ENCODE data around the gene NLK.
"Not testable (repeated sequence)": the region's sequence is repeated elsewhere in the genome, so short reads cannot be mapped to it uniquely, and the experiment has no call there.

NLK gene

DNA sequence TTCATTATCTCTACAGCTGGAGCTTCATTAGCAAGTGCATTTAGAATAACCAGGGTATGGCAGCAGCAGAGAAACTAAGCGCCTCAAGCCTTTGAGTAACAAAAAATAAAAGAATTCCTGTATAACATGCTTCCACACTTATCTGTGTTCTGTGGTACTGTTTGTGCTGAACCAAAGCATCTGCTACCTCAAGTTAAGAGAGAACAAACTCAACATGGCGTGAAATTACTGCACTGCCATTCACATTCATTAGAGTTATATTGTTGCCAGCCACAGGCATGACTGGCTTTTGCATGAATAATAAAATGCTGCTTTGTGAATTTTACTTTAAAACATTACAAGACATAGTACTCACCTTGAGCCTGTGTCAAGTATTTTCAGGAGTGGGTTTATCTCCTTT is 76.6 kb downstream of the NLK start:
- no peak for DNase-seq

DNA sequence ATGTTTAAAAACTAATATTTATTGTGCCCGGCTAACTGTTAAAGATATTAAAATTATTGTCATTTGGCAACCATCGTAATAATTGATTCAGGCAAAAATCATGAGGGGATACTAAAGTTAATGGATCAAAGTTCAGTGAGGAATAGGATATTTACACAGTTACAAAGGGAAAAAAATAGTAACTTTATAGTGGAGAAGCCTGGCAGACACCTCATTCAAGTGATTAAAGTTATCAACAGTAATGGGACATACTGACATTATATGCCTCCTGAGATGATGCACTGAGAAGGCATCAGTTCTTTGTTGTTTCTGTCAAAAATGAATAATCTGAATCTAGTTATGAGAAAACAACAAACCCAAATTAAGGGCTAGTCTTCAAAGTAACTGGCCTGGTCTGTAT is 77.1 kb downstream of the NLK start:
- no peak for DNase-seq

DNA sequence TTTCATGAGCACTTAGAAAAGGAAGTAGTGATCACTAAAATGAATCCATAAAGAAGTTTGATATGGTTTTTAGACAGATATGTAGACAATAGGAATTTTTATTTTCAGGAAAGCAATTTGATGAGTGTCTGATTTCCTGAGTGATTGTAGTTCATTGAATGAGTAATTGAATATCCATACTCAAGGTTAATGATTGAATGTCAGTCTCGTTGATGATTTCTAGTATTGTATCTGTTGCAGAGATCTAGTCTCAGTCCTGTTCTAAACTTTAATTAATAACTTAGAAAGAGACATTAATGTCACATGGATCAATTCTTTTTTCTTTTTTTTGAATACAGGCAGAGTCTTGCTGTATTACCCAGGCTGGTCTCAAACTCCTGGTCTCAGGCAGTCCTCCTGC is 78.3 kb downstream of the NLK start:
- DNase-seq, result no peak

DNA sequence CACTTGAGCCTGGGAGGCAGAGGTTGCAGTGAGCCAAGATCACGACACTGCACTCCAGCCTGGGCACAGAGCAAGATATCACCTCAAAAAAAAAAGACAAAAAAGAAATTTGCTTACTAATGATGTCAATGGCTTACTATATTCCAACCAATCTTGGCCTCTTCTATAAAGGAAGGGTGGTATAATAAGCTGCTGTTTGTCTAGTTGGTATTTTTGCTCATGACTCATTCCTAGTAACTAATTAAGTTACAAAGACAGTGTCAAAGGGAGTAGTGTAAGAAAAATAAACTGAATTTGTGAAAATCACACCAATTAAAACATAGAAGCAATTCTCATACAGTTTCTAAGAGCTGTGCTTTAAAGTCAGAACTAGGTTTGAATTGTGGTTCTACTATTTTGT is 82.5 kb downstream of the NLK start:
- no peak for DNase-seq

DNA sequence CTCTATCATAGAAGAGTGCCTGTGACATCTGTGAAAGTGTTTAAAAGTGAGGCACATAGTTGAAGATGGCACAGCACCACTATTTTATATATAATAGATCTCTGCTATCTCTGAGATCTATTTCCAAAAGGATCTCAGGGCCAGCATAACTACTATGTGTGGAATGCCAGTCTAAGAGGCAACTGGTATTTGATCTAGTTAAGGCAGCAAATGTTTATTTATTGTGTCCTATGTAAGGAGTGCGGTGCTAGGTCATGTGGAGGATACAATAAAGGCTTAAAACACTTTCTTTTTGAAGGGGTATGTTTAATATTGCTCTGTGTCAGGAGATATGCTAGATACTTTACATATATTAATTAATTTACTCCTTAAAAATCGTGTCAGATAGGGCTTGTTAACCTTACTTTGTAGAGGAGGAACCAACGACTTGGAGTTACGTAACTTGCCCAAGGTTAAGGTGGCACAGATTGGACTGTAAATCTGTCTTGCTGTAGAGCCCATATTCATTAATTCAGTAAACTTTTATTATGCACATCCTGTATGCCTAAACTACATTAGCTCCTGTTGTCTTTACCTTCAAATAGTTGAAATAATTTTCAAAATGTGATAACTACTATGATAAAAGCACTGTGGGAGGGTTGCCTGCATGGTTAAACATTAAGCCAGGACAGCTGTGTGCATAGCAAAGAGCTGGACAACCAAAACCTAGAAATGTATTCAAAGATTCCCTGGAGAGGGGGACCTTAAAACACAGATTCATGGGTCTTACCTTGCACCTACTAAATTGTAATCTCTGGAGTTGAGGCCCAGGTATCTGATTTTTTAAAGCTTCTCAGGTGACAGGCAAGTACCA is 83.3 kb downstream of the NLK start:
- no peak for DNase-seq

DNA sequence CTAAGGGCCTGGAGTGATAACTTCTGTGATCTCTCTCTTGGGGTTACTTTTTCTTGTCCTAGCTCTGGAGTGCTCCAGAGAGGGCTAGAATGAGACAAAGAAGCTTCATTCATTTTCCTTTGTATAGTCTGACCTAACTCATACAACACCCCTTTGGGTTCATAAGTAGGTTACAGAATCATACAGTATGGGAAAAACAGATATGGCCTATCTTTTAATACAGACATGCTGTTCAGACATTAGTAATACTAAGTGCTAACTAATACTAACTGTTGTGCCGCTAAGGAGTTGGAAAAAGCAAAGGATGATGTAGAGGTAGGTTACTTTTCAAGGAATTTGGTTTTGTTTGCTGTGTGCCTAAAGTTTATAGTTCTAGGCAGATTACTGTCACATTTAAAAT is 84.7 kb downstream of the NLK start:
- DNase-seq, result no peak

DNA sequence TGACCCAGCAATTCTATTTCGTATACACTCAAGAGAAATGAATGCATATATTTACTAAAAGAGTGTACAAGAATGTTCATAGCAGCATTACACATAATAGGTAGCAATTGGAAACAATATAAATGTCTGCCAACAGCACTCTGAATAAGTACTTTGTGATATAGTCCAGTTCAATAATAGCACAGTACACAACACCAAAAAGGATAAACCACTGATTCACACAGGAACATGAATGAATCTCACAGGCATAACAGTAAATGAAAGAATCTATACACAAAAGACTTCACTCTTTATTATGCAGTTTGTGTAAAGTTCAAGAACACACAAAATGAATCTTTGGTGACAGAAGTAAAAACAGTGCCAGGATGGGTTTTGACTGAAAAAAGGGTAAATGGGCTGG is 86.3 kb downstream of the NLK start:
- no peak for DNase-seq

DNA sequence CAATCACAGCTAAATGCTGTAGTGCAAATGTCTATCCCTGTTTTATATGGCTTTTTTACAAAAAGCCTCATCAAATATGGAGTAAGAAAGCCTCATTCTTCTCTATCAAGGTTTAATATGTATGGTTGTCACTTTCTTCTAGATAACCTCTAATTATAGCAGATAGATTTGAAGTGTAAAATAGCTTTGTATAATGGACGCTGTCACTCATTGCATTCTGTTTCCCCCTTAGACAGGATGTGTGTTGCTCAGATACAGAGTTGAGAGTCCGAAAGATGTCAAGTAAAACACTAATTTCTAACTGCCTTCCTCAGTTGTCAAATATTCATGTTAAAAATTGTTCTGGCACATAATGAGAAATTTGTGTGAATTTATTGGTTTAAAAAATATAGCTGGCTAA is 88.0 kb downstream of the NLK start:
- DNase-seq, result no peak

DNA sequence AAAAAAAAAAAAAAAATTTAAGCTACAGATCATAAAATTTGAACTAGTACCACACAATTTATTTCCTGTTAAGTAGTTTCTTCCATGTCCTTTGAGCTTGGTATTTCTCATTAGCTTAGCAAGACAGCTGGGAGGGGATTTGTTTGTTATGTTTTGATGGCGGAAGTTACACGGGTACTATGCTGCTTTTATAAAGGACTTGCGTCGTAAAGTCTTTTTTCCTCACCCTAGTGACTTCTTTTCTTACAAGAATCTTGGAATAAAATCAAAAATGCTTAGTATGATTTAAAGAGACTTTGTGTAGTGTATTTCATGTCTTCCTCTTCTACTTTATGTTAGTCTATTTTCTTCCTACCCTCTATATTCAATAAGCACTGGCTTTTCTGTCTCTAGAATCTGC is 89.1 kb downstream of the NLK start:
- no peak for DNase-seq

DNA sequence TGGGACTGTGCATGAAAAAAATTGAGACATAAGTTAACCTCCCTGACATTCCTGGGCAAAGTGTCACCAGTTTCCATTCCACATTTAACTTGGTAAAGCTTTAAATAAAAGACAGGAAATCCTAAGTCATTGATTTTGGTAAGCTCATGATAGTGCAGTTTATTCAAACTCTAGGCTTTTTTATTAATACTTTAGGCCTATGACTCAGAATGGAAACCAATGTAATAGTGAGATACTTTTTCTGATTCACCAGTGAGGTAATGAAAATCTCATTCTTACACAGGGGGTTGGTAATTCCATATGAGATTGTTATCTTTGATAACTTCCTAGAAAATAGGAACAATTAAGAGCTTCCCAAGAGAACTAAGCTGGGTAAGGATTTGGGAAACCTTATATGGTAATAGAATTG is 91.1 kb downstream of the NLK start:
- no peak for DNase-seq

DNA sequence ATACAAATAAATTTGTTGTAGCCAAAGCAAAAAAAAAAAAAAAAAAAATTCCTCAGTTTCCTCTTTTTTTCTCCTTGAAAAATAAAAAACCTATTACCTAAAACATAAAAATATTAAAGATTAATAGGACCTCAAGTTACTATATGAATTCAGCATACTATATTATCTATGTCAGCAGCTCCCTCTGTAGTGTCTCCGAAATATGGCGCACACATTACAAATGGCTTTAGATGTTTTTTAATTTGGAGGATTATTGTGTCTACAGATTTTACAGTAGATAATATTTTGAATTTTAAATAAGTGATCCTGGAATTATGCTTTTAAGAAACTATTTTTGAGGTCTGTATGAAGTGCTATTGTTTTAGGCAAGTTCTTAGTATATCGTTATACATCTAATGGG is 94.4 kb downstream of the NLK start:
- DNase-seq, result no peak

DNA sequence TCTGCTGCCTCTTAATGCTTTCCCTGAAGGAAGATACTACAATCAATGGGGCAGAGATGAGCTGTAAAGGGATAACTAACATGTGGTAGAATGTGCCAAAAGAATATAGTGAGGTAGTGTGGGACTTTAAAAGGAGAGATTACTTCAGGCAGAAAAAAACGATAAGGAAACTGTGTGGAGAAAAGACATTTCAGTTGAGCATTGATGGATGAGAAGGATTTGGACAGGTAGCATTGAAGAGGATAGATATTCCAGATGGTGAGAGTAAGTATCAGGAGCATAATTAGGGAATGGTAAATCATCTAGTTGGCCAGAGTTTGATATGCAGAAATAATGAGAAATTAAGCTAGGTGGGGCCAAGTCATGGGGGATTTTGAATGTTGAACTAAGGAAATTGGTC is 97.3 kb downstream of the NLK start:
- no peak for DNase-seq

DNA sequence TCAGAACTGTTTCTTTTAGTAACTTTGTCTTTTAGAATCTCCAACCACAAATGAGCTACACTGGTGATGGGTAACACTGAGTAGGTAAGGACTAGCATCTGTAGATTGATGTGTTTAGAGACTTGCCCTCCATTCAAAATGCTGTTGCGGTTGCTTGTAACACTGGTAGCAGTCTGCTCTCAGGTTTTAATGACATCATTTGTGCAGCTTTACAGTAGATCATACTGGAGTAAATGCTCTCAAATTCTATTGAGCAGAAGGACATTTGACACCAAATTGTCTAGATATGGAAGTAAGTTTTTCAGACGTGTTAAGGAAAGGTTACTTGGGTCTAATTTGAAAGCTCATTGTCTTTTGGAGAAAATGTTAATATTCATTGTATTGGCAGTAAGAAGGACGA is 98.8 kb downstream of the NLK start:
- no peak for DNase-seq

DNA sequence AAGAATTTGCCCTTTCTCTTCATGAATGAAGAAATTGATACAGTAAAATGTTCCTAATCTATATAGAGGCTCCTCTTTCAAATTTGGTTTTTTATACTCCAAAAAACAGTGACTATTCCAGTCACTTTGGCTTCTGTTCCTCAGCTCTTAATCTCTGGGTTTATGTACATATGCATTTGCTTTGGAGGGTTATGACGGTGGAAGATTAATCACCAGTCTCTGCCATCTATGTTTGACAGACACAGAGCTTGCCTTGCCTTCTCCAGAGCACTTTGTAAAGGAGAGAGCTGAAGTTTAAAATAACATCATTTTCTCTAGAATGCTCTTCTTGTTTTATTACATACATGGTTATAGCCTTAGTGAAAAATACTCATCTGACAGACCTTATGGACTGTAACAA is 99.3 kb downstream of the NLK start:
- no peak for DNase-seq

DNA sequence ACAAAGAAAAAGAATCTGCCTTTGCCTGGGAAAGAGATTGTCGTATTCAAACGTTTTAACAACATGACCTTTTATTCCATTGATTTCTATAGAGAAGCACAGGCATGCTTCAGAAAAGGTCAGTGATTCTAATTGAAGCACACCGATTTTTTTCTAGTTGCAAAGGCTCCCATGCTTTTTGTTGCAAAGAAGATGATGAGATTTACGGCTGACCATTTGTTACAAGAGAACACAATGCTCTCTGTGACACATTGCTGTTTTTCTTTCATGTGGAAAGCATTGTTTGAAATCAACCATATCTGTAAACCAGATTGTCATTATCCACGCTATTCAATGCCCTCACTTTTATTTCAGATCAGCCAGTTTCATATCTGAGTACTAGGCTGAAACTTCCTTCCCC is 99.8 kb downstream of the NLK start:
- DNase-seq, result no peak

DNA sequence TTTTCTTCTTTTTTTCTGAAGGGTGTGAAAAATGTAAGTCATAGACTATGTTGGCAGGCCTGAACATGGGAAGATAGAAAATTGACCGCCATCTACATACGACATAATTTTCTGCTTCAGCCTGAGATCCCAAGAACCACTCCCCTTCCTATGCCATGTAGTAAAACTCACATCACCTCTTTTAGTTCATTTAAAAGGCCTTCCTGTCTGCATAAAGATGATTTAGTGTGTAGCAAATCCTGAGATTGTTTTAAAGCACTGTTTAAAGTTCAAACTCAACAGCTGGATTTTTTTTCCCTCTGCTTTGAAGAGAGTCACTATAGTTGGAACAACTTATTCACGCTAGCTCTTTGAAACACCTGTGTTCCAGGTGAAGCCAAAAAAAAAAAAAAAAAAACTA is 101.5 kb downstream of the NLK start:
- no peak for DNase-seq

DNA sequence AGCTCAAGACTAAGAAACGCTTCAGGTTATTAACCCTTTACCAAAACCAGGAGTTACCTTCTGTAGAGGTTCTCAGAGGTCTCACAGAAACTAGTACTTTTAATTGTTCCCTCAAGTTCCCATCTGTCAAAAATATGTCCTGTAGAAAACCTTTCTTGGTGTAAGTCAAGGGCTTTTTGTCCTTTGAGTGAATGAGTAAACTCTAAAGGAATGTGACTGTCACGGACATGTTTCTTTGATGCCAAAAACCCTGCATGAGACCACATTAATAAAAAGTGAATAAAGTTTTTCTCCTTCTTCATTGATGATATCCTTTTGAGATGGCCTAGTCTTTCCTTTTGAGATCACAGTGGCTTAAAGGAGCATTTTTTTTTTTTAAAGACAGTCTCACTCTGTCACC is 102.9 kb downstream of the NLK start:
- no peak for DNase-seq

DNA sequence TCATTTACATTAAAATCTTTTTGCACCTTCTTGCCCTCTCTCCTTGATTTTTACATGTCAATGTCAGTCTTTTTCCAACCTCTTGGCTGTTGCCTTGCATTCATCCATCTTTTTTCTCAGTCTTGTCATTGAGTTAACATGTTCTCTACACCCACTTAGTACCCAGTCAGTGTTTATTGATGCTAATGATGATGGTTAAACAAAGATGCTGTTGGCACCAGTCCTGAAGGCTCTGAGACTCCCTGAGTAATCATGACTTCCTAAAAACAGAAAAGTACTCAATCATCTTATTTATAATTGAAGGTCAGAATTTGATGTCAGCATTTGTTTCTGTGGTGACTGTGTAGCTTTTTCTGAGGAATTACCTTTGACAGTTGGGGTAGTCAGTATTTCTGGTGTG is 104.5 kb downstream of the NLK start:
- no peak for DNase-seq

DNA sequence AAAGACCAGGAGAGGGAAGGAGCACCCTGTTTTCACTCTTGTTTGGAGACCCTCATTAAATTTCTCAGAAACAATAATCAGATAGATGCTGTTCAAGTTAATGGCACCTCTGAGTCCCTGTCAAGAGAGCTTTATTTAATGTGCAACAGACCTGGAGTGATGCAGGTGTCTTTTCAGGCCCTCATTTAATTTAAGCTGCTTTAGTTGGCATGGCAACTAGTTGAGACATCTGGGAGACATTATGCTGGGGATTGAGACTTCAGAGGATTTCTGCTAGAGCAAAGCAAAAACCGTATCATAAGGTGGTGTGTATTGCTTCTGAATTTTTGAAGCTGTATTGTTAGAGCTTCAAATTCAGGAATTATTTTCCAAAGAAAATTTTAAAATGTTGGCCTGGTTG is 108.5 kb downstream of the NLK start:
- no peak for DNase-seq

DNA sequence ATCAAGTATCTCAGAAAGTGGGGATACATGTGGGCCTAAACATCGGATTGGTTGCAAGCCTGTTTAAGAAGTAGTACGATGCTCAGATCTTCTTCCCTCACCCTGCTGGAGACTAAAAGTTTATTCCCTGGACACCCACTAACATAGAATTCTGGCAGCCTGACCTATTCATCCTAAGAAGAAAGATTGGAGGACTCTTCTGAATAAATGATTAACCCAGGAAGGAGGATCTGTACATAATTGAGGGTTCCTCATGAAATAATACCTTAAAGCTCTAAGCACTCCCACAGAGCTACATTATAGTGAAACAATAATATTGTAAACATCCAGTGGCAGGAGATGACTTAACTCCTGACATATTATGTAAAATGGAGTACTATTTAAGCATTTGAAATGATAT is 111.7 kb downstream of the NLK start:
- no peak for DNase-seq

DNA sequence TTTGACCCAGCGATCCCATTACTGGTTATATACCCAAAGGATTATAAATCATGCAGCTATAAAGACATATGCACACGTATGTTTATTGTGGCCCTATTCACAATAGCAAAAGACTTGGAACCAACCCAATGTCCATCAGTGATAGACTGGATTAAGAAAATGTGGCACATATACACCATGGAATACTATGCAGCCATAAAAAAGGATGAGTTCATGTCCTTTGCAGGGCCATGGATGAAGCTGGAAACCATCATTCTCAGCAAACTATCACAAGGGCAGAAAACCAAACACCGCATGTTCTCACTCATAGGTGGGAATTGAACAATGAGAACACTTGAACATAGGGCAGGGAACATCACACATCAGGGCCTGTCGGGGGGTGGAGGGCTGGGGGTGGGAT is 112.9 kb downstream of the NLK start:
- not testable (repeated sequence) for DNase-seq

DNA sequence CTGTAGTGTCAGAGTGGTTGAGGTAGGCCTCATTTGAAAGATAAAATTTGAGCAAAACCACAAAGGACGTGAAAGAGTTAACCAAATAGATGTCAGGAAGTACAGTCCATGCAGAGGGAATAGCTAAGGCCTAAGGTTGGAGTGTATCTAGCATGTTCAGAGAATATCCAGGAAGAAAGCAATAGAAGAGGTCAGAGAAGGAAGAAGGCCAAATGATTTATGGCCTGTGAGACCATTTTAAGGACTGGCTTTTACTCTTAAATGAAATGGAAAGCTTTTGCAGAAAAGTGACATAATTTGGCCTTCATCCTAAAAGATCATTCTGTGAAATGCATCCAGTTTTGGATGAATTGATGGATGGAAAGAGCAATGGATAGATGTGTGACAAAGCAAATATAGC is 116.5 kb downstream of the NLK start:
- DNase-seq, result no peak

DNA sequence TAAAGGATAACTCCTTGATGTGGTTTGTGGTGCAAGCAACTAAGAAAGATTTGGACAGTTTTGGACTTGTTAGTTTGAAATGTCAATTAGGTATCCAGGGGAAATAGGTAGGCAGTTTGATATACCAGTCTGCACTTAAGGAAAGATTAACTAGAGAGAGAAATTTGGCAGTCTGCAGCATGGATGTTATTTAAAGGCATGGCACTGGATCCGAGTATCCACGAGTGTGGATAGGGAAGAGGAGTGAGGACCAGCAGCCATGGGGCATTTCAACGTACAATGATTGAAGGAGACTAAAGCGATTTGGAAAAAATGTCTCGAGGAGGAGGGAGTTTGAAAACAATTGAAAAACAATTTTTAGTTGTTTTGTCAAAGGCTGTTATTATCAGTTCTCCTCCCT is 117.4 kb downstream of the NLK start:
- no peak for DNase-seq

DNA sequence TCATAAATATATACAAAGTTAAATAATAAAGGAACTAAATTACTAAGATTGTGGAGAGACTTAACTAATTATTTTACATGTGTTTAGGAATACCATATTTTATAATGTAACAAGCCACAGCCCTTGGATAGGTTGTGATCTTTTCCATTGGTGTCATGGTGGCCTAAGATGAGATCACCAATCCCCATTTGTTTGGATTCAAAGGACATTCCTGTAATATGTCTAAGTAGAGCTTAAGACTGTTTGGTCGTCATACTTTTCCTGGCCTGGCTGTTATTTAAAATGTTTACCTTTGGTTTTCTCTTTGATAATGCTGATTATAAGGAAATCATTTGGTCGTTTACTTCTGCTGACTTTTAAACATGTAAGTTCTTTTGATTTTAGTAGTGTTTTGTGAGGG is 118.1 kb downstream of the NLK start:
- DNase-seq, result no peak

DNA sequence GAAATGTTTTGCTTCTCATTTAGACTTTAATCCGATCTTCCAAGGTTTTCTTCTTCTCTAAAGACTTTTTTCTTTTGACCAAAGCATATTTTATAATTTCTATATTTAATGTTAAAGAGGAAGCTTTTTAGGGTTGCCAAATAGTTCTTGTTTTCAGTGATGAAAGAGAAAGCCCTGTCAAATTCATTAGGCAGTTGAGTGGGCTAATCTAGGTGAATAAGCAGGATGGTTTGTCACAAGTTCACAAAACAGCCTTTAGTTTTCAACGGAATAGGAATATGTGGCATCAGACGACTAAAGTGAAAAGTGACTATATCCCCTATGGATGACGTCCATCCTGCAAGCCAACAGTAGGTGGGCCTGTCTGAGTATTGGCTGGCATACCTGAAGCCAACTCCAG is 118.8 kb downstream of the NLK start:
- no peak for DNase-seq

DNA sequence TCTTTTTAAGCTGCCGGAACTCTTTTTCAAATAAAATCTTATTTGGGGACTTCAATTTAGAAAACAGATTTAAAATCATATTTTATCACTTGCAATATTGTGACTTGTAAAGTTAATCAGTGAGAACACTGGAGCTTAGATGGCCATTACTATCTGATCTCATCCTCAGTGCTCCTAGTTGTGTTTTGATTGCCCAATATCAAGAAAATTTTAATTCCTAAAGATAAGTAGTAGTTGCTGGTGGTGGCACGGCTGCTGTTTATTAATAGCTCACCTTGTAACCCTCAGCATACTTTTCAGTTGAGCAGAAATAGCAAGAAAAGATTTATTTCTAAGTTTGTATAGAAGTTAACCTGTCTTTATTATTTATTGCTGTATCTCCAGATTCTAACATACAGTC is 124.0 kb downstream of the NLK start:
- no peak for DNase-seq
